Esophagus muscularis mucosa (tissue), 4 donors: Measurements from ENCODE around the gene AUTS2.

ENCODE experiments used
- CTCF ChIP-seq, 3 experiments: fragments of 200-600 bp in 2 of 3; fragments of 450-650 bp in 1 of 3; sonication (generic) in 2 of 3; IDR thresholded peaks; one replicate each; pipeline ENCODE4 v1.5.1; 2017 to 2019; ENCODE audit warnings: antibody characterized with exemption in 3 of 3, mild to moderate bottlenecking in 2 of 3, moderate library complexity in 1 of 3
- EP300 ChIP-seq: sonication (generic); formaldehyde crosslinking; IDR thresholded peaks from one replicate; pipeline ENCODE4 v1.6.1; 2017; ENCODE audit warnings: antibody characterized with exemption
- POLR2A ChIP-seq: fragments of 450-650 bp; IDR thresholded peaks from one replicate; pipeline ENCODE4 v1.6.1; 2017; ENCODE audit warnings: antibody characterized with exemption, moderate library complexity, mild to moderate bottlenecking, low read depth
- POLR2AphosphoS5 ChIP-seq, 2 donors: sonication (generic); formaldehyde crosslinking; IDR thresholded peaks; one replicate each; pipeline ENCODE4 v1.6.1; 2017; ENCODE audit warnings: antibody characterized with exemption in 2 of 2

GRCh38 chr7:70230761-70231160 is 632.5 kb downstream of the AUTS2 start:
- no peak for TF ChIP-seq POLR2A
- TF ChIP-seq CTCF (IDR thresholded peaks at IDR 0.05), result no peak
- TF ChIP-seq EP300, result no peak
- no peak for TF ChIP-seq POLR2AphosphoS5 (IDR thresholded peaks at IDR 0.05)
